Prostate gland (tissue), 2 donors: ENCODE data around the gene TMEM208.

ENCODE experiments used
- CTCF ChIP-seq, 4 experiments: fragments of 200-600 bp in 2 of 4; fragments of 450-650 bp in 2 of 4; sonication (generic) in 2 of 4; IDR thresholded peaks; 1 replicate in 3 of 4; 2 replicates in 1 of 4; pipeline ENCODE4 v1.5.1; 2016 to 2019; ENCODE audit warnings: antibody characterized with exemption in 4 of 4, mild to moderate bottlenecking in 2 of 4, moderate library complexity in 2 of 4
- POLR2A ChIP-seq: fragments of 450-650 bp; IDR thresholded peaks from one replicate; pipeline ENCODE4 v1.6.1; 2016; ENCODE audit warnings: antibody characterized with exemption, mild to moderate bottlenecking
- POLR2AphosphoS5 ChIP-seq: sonication (generic); formaldehyde crosslinking; IDR thresholded peaks from one replicate; pipeline ENCODE4 v1.6.1; 2017; ENCODE audit warnings: antibody characterized with exemption

GRCh38 chr16:67223992-67224391, 2.9 kb upstream of the TMEM208 start:
- no peak for TF ChIP-seq CTCF (IDR thresholded peaks at IDR 0.05)
- no peak for TF ChIP-seq POLR2A
- no peak for TF ChIP-seq POLR2AphosphoS5
